ENCODE data around the gene FAT3.

The FAT3 gene

DNA sequence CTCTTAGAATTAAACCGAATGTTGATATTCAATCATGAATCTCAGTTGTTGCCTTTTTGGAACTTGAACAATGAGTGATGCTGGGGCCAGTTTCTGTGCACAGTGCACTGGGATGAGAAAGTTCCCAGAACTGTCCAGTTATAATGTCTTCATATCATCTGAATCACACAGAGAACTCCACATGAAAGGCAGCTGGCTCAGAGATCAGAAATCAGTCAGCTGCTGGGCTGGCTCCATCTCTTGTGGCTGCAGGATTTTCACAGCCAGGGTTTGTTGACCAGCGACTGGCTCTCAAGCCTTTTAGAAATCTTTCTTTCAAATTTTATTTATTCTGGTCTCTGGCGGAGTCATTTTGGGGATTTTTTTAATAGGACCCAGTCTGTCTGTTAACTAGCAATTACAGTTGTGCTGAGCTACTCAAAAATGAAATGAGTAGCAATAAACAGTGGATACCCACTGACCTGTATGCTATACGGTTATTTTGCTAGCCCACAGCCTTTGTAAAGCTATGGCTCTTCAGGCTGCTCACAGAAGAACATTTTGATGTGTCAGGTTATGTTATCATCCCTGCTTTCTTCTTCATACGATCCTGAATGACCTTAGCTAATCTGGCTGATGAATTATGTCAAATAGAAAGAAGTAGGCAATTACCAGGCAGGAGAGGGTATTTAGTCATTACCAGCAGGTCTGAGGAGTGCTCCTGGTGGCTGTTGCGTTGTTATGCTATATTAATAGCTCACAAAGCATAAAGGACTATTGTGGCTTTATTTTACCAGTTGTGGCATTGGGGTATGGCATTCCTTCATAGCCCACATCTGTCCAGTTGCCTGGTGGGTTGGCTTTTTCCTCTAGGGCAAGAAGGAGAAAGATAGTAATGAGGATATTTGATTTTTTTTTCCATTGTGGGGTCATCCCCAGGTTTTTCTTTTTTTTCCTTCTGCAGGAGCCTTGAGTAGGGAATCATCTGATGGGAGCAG lies 3.6 kb downstream of the FAT3 start:
- Histone ChIP-seq H3K9me3 (ENCODE audit: insufficient read depth, low read depth, low read length) (no peaks in the 10 kb centered on the region), H3K79me2 (ENCODE audit: control insufficient read depth, insufficient read depth, low read length, poor library complexity) (no peaks in the 10 kb centered on the region), H4K91ac (ENCODE audit: low read depth, low read length) (no peak overlapping the region), H3K4me1 (ENCODE audit: control insufficient read depth in 1 of 2, insufficient read depth in 2 of 2, low read length in 2 of 2) (peaks cover 8 to 20% of the 10 kb centered on the region in 2 experiments), H4K12ac (ENCODE audit: low read depth, low read length) (no peak overlapping the region), H2BK120ac (ENCODE audit: insufficient read depth, low read length, poor library complexity) (no peak overlapping the region), H3K4ac (ENCODE audit: low read depth, low read length) (no peak overlapping the region), H3K36me3 (ENCODE audit: control insufficient read depth in 1 of 2, insufficient read depth in 2 of 2, low read length in 2 of 2) (no peaks in the 10 kb centered on the region), H2AK5ac (ENCODE audit: low read length) (no peak overlapping the region), H3K18ac (ENCODE audit: low read length) (no peak overlapping the region), H3K27ac (ENCODE audit: low read depth, low read length) (no peak overlapping the region), H3K14ac (ENCODE audit: low read length) (no peak overlapping the region), H3K23ac (ENCODE audit: low read length) (no peak overlapping the region), H3K4me3 (ENCODE audit: low read depth, low read length) (no peak overlapping the region), H2AFZ (ENCODE audit: insufficient read depth, low read length, poor library complexity) (no peak overlapping the region), H2BK5ac (ENCODE audit: low read depth, low read length, poor library complexity) (no peak overlapping the region), H2BK12ac (ENCODE audit: low read length) (no peak overlapping the region), H4K8ac (ENCODE audit: low read depth, low read length) (no peak overlapping the region), H3K79me1 (ENCODE audit: low read length) (no peaks in the 10 kb centered on the region), H3K4me2 (ENCODE audit: low read length) (no peak overlapping the region), H3K27me3 (ENCODE audit: insufficient read depth, low read length) (peaks cover 13% of the 10 kb centered on the region), H3K9ac (ENCODE audit: low read length) (no peak overlapping the region)
- DNase-seq: no peak
- WGBS (ENCODE audit: extremely low coverage, insufficient coverage, insufficient read length): no CpG with 5 or more reads among the region's 6 CpGs

DNA sequence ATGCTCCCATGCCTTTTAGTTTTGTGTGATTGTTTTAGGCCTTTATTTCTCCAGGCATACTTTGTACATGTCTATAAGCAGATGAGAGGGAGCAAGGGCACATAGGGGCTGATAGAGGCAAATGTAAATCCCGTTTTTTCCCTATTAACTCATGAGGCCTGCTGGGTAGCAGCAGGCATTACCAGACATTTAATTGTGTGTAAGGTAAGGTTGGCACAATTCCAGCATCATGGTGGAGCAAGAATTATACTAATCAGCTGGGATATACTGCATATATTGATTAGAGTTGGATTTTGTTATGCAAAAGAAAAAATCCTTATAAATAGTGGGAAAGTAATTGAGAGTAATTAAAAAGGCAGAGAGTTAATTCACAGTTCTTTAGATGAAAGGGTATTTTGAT lies 12.2 kb downstream of the FAT3 start:
- WGBS (ENCODE audit: extremely low coverage, insufficient coverage, insufficient read length): no CpG with 5 or more reads among the region's 1 CpG
- H2AK5ac ChIP-seq (ENCODE audit: low read length): no peak overlapping the region
- no peak overlapping the region for H4K8ac ChIP-seq (ENCODE audit: low read depth, low read length)
- no peak overlapping the region for H3K18ac ChIP-seq (ENCODE audit: low read length)
- no peaks in the 10 kb centered on the region for H3K9me3 ChIP-seq (ENCODE audit: insufficient read depth, low read depth, low read length)
- no peak overlapping the region for H4K91ac ChIP-seq (ENCODE audit: low read depth, low read length)
- H3K27ac ChIP-seq (ENCODE audit: low read depth, low read length): no peak overlapping the region
- H2BK12ac ChIP-seq (ENCODE audit: low read length): no peak overlapping the region
- DNase-seq: no peak
- no peaks in the 10 kb centered on the region for H3K27me3 ChIP-seq (ENCODE audit: insufficient read depth, low read length)
- no peak overlapping the region for H4K12ac ChIP-seq (ENCODE audit: low read depth, low read length)
- H2AFZ ChIP-seq (ENCODE audit: insufficient read depth, low read length, poor library complexity): no peak overlapping the region
- no peak overlapping the region for H3K4ac ChIP-seq (ENCODE audit: low read depth, low read length)
- no peak overlapping the region for H3K9ac ChIP-seq (ENCODE audit: low read length)
- no peaks in the 10 kb centered on the region for H3K79me1 ChIP-seq (ENCODE audit: low read length)
- no peaks in the 10 kb centered on the region for H3K79me2 ChIP-seq (ENCODE audit: control insufficient read depth, insufficient read depth, low read length, poor library complexity)
- no peak overlapping the region for H3K23ac ChIP-seq (ENCODE audit: low read length)
- H3K36me3 ChIP-seq (ENCODE audit: control insufficient read depth in 1 of 2, insufficient read depth in 2 of 2, low read length in 2 of 2): no peaks in the 10 kb centered on the region
- H3K4me2 ChIP-seq (ENCODE audit: low read length): no peak overlapping the region
- H2BK5ac ChIP-seq (ENCODE audit: low read depth, low read length, poor library complexity): no peak overlapping the region
- no peak overlapping the region for H2BK120ac ChIP-seq (ENCODE audit: insufficient read depth, low read length, poor library complexity)
- no peak overlapping the region for H3K14ac ChIP-seq (ENCODE audit: low read length)
- H3K4me1 ChIP-seq (ENCODE audit: control insufficient read depth in 1 of 2, insufficient read depth in 2 of 2, low read length in 2 of 2): no peaks in the 10 kb centered on the region
- H3K4me3 ChIP-seq (ENCODE audit: low read depth, low read length): no peak overlapping the region

DNA sequence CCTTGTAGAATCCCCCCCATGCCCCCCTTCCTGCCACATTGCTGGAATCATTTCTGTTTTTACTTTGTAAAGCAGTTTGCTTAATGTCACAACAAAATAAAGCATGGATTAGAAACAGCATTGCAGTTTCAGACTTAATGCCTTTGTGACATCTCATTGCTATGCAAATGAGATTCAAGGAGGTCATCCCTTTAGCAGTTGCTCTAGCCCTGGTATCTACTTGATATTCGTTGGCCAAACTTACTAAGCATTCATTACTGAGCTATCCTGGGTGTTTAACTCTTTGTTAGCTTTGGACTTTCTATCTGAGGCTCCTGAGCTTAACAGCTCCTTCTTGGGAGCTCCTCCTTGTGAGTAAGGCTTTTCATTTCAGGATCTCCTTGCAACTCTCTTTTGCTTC lies 16.3 kb downstream of the FAT3 start:
- no peak overlapping the region for H2BK5ac ChIP-seq (ENCODE audit: low read depth, low read length, poor library complexity)
- H3K79me1 ChIP-seq (ENCODE audit: low read length): no peaks in the 10 kb centered on the region
- H3K9me3 ChIP-seq (ENCODE audit: insufficient read depth, low read depth, low read length): no peaks in the 10 kb centered on the region
- H3K18ac ChIP-seq (ENCODE audit: low read length): no peak overlapping the region
- no peak overlapping the region for H3K4me2 ChIP-seq (ENCODE audit: low read length)
- no peak overlapping the region for H3K27ac ChIP-seq (ENCODE audit: low read depth, low read length)
- H4K91ac ChIP-seq (ENCODE audit: low read depth, low read length): no peak overlapping the region
- no peaks in the 10 kb centered on the region for H3K79me2 ChIP-seq (ENCODE audit: control insufficient read depth, insufficient read depth, low read length, poor library complexity)
- H2AK5ac ChIP-seq (ENCODE audit: low read length): no peak overlapping the region
- no peak for DNase-seq
- H3K9ac ChIP-seq (ENCODE audit: low read length): no peak overlapping the region
- H3K27me3 ChIP-seq (ENCODE audit: insufficient read depth, low read length): no peaks in the 10 kb centered on the region
- no peaks in the 10 kb centered on the region for H3K4me1 ChIP-seq (ENCODE audit: control insufficient read depth in 1 of 2, insufficient read depth in 2 of 2, low read length in 2 of 2)
- H3K23ac ChIP-seq (ENCODE audit: low read length): no peak overlapping the region
- H4K12ac ChIP-seq (ENCODE audit: low read depth, low read length): no peak overlapping the region
- H2BK120ac ChIP-seq (ENCODE audit: insufficient read depth, low read length, poor library complexity): no peak overlapping the region
- no peak overlapping the region for H3K14ac ChIP-seq (ENCODE audit: low read length)
- no peak overlapping the region for H2BK12ac ChIP-seq (ENCODE audit: low read length)
- H3K4me3 ChIP-seq (ENCODE audit: low read depth, low read length): no peak overlapping the region
- no peaks in the 10 kb centered on the region for H3K36me3 ChIP-seq (ENCODE audit: control insufficient read depth in 1 of 2, insufficient read depth in 2 of 2, low read length in 2 of 2)
- H4K8ac ChIP-seq (ENCODE audit: low read depth, low read length): no peak overlapping the region
- no peak overlapping the region for H3K4ac ChIP-seq (ENCODE audit: low read depth, low read length)
- no peak overlapping the region for H2AFZ ChIP-seq (ENCODE audit: insufficient read depth, low read length, poor library complexity)
- no CpG with 5 or more reads among the region's 1 CpG for WGBS (ENCODE audit: extremely low coverage, insufficient coverage, insufficient read length)

DNA sequence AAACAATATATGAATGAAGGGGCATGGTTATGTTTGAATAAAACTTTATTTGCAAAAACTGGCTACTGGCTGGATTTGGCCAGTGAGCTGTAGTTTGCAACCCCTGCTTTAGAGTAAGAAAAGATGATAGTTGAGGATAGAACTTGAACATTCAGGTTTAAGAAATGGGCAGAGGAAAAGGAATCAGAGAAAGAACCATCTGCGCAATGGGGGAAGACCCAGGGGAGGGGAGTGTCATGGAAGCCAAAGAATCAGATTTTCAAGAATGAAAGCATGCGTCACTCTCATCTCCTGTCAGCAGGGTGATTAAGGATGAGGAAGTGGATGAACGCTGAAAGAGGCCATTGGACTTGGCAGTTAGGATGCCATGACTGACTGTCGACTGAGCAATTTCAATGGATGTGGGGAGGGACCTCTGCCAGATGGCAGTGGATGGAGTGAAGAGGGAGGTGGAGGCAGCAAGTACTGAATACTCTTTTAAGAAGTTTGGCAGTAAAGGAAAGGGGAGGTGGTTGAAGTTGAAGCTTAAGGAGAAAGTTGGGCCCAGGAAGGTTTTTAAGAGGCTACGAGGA lies 21.2 kb downstream of the FAT3 start:
- WGBS (ENCODE audit: extremely low coverage, insufficient coverage, insufficient read length): no CpG with 5 or more reads among the region's 5 CpGs
- no peak overlapping the region for H2BK5ac ChIP-seq (ENCODE audit: low read depth, low read length, poor library complexity)
- H3K79me2 ChIP-seq (ENCODE audit: control insufficient read depth, insufficient read depth, low read length, poor library complexity): no peaks in the 10 kb centered on the region
- H4K12ac ChIP-seq (ENCODE audit: low read depth, low read length): no peak overlapping the region
- H3K14ac ChIP-seq (ENCODE audit: low read length): no peak overlapping the region
- H4K8ac ChIP-seq (ENCODE audit: low read depth, low read length): no peak overlapping the region
- H3K27me3 ChIP-seq (ENCODE audit: insufficient read depth, low read length): no peaks in the 10 kb centered on the region
- H3K9ac ChIP-seq (ENCODE audit: low read length): no peak overlapping the region
- H2AK5ac ChIP-seq (ENCODE audit: low read length): no peak overlapping the region
- H3K79me1 ChIP-seq (ENCODE audit: low read length): no peaks in the 10 kb centered on the region
- H2AFZ ChIP-seq (ENCODE audit: insufficient read depth, low read length, poor library complexity): no peak overlapping the region
- DNase-seq: no peak
- H3K18ac ChIP-seq (ENCODE audit: low read length): no peak overlapping the region
- no peak overlapping the region for H3K27ac ChIP-seq (ENCODE audit: low read depth, low read length)
- no peak overlapping the region for H2BK120ac ChIP-seq (ENCODE audit: insufficient read depth, low read length, poor library complexity)
- no peaks in the 10 kb centered on the region for H3K36me3 ChIP-seq (ENCODE audit: control insufficient read depth in 1 of 2, insufficient read depth in 2 of 2, low read length in 2 of 2)
- no peak overlapping the region for H3K4ac ChIP-seq (ENCODE audit: low read depth, low read length)
- no peak overlapping the region for H4K91ac ChIP-seq (ENCODE audit: low read depth, low read length)
- H3K9me3 ChIP-seq (ENCODE audit: insufficient read depth, low read depth, low read length): no peaks in the 10 kb centered on the region
- no peak overlapping the region for H3K4me2 ChIP-seq (ENCODE audit: low read length)
- H3K4me3 ChIP-seq (ENCODE audit: low read depth, low read length): no peak overlapping the region
- H3K4me1 ChIP-seq (ENCODE audit: control insufficient read depth in 1 of 2, insufficient read depth in 2 of 2, low read length in 2 of 2): no peaks in the 10 kb centered on the region
- H2BK12ac ChIP-seq (ENCODE audit: low read length): no peak overlapping the region
- H3K23ac ChIP-seq (ENCODE audit: low read length): no peak overlapping the region
